H9 (cell line): ENCODE results near the gene CFAP43. TPM values are rescaled to one million over a fixed set of nuclear protein-coding genes. Genes with fewer than 3 reads are reported as not detected.

Experiments
- DNase-seq: peaks from one replicate; pipeline ENCODE4 v3.0.0-alpha.2; 2017
- H2AFZ ChIP-seq: one replicate; pipeline ENCODE4 v1.6.1; 2013; ENCODE audit warnings: mild to moderate bottlenecking, low read length, control low read depth, moderate library complexity
- H2AK5ac ChIP-seq: 2 replicates; pipeline ENCODE4 v1.6.1; 2013; ENCODE audit warnings: low read length, control low read depth, mixed read lengths; ENCODE audit not compliant: insufficient read length
- H2BK120ac ChIP-seq: one replicate; pipeline ENCODE4 v1.6.1; 2013; ENCODE audit warnings: low read depth, mild to moderate bottlenecking, low read length, control low read depth, inconsistent platforms; ENCODE audit not compliant: poor library complexity, severe bottlenecking
- H2BK12ac ChIP-seq: 2 replicates; pipeline ENCODE4 v1.6.1; 2013; ENCODE audit warnings: low read length, control low read depth, mixed read lengths, low read depth; ENCODE audit not compliant: insufficient read length
- H2BK15ac ChIP-seq: 2 replicates; pipeline ENCODE4 v1.6.1; 2013; ENCODE audit warnings: low read depth, low read length, control low read depth
- H2BK20ac ChIP-seq: one replicate; pipeline ENCODE4 v1.6.1; 2013; ENCODE audit warnings: low read depth, mild to moderate bottlenecking, low read length, control low read depth, inconsistent platforms; ENCODE audit not compliant: poor library complexity, severe bottlenecking
- H2BK5ac ChIP-seq: 2 replicates; pipeline ENCODE4 v1.6.1; 2013; ENCODE audit warnings: low read length, control low read depth, mixed read lengths; ENCODE audit not compliant: insufficient read length
- H3K14ac ChIP-seq: 2 replicates; pipeline ENCODE4 v1.6.1; 2013; ENCODE audit warnings: low read length, control low read depth; ENCODE audit not compliant: insufficient read depth
- H3K18ac ChIP-seq: 2 replicates; pipeline ENCODE4 v1.6.1; 2013; ENCODE audit warnings: low read depth, mild to moderate bottlenecking, mixed read lengths, low read length, control low read depth; ENCODE audit not compliant: insufficient read length
- H3K23ac ChIP-seq: 2 replicates; pipeline ENCODE4 v1.6.1; 2013; ENCODE audit warnings: low read length, control low read depth, mixed read lengths, low read depth; ENCODE audit not compliant: insufficient read length
- H3K23me2 ChIP-seq: 2 replicates; pipeline ENCODE4 v1.6.1; 2013; ENCODE audit warnings: low read depth, mild to moderate bottlenecking, mixed read lengths, low read length, control low read depth; ENCODE audit not compliant: insufficient read length, poor library complexity, severe bottlenecking
- H3K27ac ChIP-seq: 2 replicates; pipeline ENCODE4 v1.5.1; 2013; ENCODE audit warnings: low read length, control low read depth, mixed read lengths, low read depth; ENCODE audit not compliant: insufficient read length
- H3K27me3 ChIP-seq: 2 replicates; pipeline ENCODE4 v1.6.1; 2013; ENCODE audit warnings: low read length, control low read depth, inconsistent platforms; ENCODE audit not compliant: insufficient read depth
- H3K4ac ChIP-seq: 2 replicates; pipeline ENCODE4 v1.6.1; 2013; ENCODE audit warnings: low read depth, mild to moderate bottlenecking, control low read depth, inconsistent platforms, low read length, moderate library complexity
- H3K4me1 ChIP-seq: 2 replicates; pipeline ENCODE4 v1.6.1; 2013; ENCODE audit warnings: low read length, control low read depth, inconsistent platforms; ENCODE audit not compliant: insufficient read depth
- H3K4me2 ChIP-seq: 2 replicates; pipeline ENCODE4 v1.6.1; 2013; ENCODE audit warnings: low read length, control low read depth, mixed read lengths; ENCODE audit not compliant: insufficient read length, insufficient read depth
- H3K56ac ChIP-seq: 2 replicates; pipeline ENCODE4 v1.6.1; 2013; ENCODE audit warnings: low read depth, mild to moderate bottlenecking, mixed read lengths, low read length, control low read depth; ENCODE audit not compliant: insufficient read length
- H3K79me1 ChIP-seq: 2 replicates; pipeline ENCODE4 v1.6.1; 2013; ENCODE audit warnings: low read depth, mild to moderate bottlenecking, moderate library complexity, low read length, control low read depth, inconsistent platforms; ENCODE audit not compliant: insufficient read depth, poor library complexity, severe bottlenecking
- H3K79me2 ChIP-seq: 2 replicates; pipeline ENCODE4 v1.6.1; 2013; ENCODE audit warnings: low read length, control low read depth, inconsistent platforms; ENCODE audit not compliant: insufficient read depth
- H3K9ac ChIP-seq: 2 replicates; pipeline ENCODE4 v1.6.1; 2013; ENCODE audit warnings: low read length, control low read depth, mixed read lengths; ENCODE audit not compliant: insufficient read length; ENCODE audit errors: extremely low read depth
- H3K9me3 ChIP-seq: one replicate; pipeline ENCODE4 v1.6.1; 2013; ENCODE audit warnings: low read depth, low read length, inconsistent platforms; ENCODE audit not compliant: control insufficient read depth
- H3T11ph ChIP-seq: one replicate; pipeline ENCODE4 v1.6.1; 2013; ENCODE audit warnings: mild to moderate bottlenecking, low read length, control low read depth, inconsistent platforms
- H4K20me1 ChIP-seq: one replicate; pipeline ENCODE4 v1.6.1; 2013; ENCODE audit not compliant: control insufficient read depth, insufficient read length, insufficient read depth
- H4K5ac ChIP-seq: 2 replicates; pipeline ENCODE4 v1.6.1; 2013; ENCODE audit warnings: low read depth, mild to moderate bottlenecking, mixed read lengths, low read length, control low read depth; ENCODE audit not compliant: insufficient read length
- H4K8ac ChIP-seq: replicated peaks from 2 replicates; pipeline ENCODE4 v1.6.1; 2013; ENCODE audit warnings: low read length, control low read depth, mixed read lengths, low read depth; ENCODE audit not compliant: insufficient read length
- H4K91ac ChIP-seq: 2 replicates; pipeline ENCODE4 v1.6.1; 2013; ENCODE audit warnings: low read depth, mild to moderate bottlenecking, moderate library complexity, mixed read lengths, low read length, control low read depth; ENCODE audit not compliant: insufficient read length
- H3K27ac Mint-ChIP-seq, 3 experiments: 2 replicates in 2 of 3; 3 replicates in 1 of 3; pipeline ENCODE4 v1.8.0; 2020 to 2021; ENCODE audit warnings: mixed read lengths in 3 of 3, mild to moderate bottlenecking in 1 of 3, moderate library complexity in 1 of 3
- H3K27me3 Mint-ChIP-seq: 2 replicates; pipeline ENCODE4 v1.8.0; 2021; ENCODE audit warnings: low read depth, mild to moderate bottlenecking, moderate library complexity, mixed read lengths
- H3K36me3 Mint-ChIP-seq, 3 experiments: 2 replicates in 2 of 3; 3 replicates in 1 of 3; pipeline ENCODE4 v1.8.0; 2020 to 2021; ENCODE audit warnings: low read depth in 3 of 3, mixed read lengths in 3 of 3; ENCODE audit not compliant: insufficient read depth in 1 of 3
- H3K4me1 Mint-ChIP-seq, 2 experiments: 2 replicates each; pipeline ENCODE4 v1.8.0; 2020; ENCODE audit warnings: mixed read lengths in 2 of 2
- H3K4me3 Mint-ChIP-seq, 2 experiments: 2 replicates in 1 of 2; 3 replicates in 1 of 2; pipeline ENCODE4 v1.8.0; 2020 to 2021; ENCODE audit warnings: mild to moderate bottlenecking in 2 of 2, mixed read lengths in 2 of 2, moderate library complexity in 1 of 2
- H3K9me3 Mint-ChIP-seq, 2 experiments: 2 replicates in 1 of 2; 3 replicates in 1 of 2; pipeline ENCODE4 v1.8.0; 2020; ENCODE audit warnings: mild to moderate bottlenecking in 2 of 2, mixed read lengths in 2 of 2, moderate library complexity in 1 of 2
- CTCF ChIP-seq: fragments of 200-600 bp; sonication (generic); conservative IDR thresholded peaks from 3 replicates; pipeline ENCODE4 v1.8.0; 2021; ENCODE audit warnings: antibody characterized with exemption, mild to moderate bottlenecking
- WGBS: extraction: QIAGEN DNeasy Blood & Tissue Kit; methylation state at CpG from one replicate; pipeline ENCODE4 v1.1.7; 2013; ENCODE audit warnings: missing lambda C conversion rate, low lambda C conversion rate, mixed read lengths; ENCODE audit not compliant: insufficient read length; ENCODE audit errors: extremely low coverage; 5-methylcytosine and 5-hydroxymethylcytosine counted together
- total RNA-seq: library from RNA; stranded (reverse); gene quantifications from 2 replicates; pipeline ENCODE4 v1.2.1, GENCODE V29; 2021

CFAP43 gene
- total RNA-seq, 1 experiment from 2014 or later = 0.26 TPM

GRCh38 chr10:104089621-104090020 lies 142.5 kb downstream of the CFAP43 start:
- Histone ChIP-seq H3K9ac (no peak overlapping the region), H2BK12ac (no peak overlapping the region), H3K23ac (no peak overlapping the region), H3K14ac (no peak overlapping the region), H3K56ac (no peak overlapping the region), H3K27me3 (no peaks in the 10 kb centered on the region), H3K79me2 (no peaks in the 10 kb centered on the region), H2BK20ac (no peak overlapping the region), H3K9me3 (no peaks in the 10 kb centered on the region), H3K4me1 (peaks cover 10% of the 10 kb centered on the region; the same call in 1 of the 2 replicates), H3K18ac (no peak overlapping the region), H3K79me1 (no peaks in the 10 kb centered on the region), H3K4ac (no peak overlapping the region), H2BK120ac (no peak overlapping the region), H2BK5ac (no peak overlapping the region), H3K23me2 (no peaks in the 10 kb centered on the region), H4K5ac (no peak overlapping the region), H2AK5ac (no peak overlapping the region), H3T11ph (no peak overlapping the region), H2AFZ (no peak overlapping the region), H4K91ac (no peak overlapping the region), H3K27ac (no peak overlapping the region), H4K20me1 (no peaks in the 10 kb centered on the region), H4K8ac (no peak overlapping the region), H3K4me2 (no peak overlapping the region), H2BK15ac (no peak overlapping the region)
- H3K27ac Mint-ChIP-seq = peak overlapping the region in 1 of 3 experiments; percentile 44; a peak in 1 of 7 replicates
- DNase-seq = no peak
- WGBS = no CpG with 5 or more reads among the region's 3 CpGs
- peaks cover 17 to 24% of the 10 kb centered on the region in 2 experiments for H3K4me1 Mint-ChIP-seq
- H3K9me3 Mint-ChIP-seq = no peaks in the 10 kb centered on the region
- no peak overlapping the region for H3K4me3 Mint-ChIP-seq
- H3K36me3 Mint-ChIP-seq = no peaks in the 10 kb centered on the region
- TF ChIP-seq CTCF = no peak
- no peaks in the 10 kb centered on the region; the same call in 1 of the 2 replicates for H3K27me3 Mint-ChIP-seq
